PFSK-1 (cell line): Measurements from ENCODE around the gene AIG1.

Experiments
- FOXP2 ChIP-seq: optimal IDR thresholded peaks from 2 replicates; pipeline ENCODE3; 2011; ENCODE audit warnings: borderline replicate concordance, control low read depth, inconsistent platforms; ENCODE audit not compliant: insufficient read depth; ENCODE audit errors: extremely low read length, extremely low read depth
- POLR2AphosphoS5 ChIP-seq: IDR thresholded peaks from 2 replicates; pipeline ENCODE4 v1.6.1; 2012; ENCODE audit warnings: low read depth, mild to moderate bottlenecking, control low read depth, low read length, moderate library complexity

- TF ChIP-seq FOXP2 (no peak), POLR2AphosphoS5 (no peak)
These were observed 37.5 kb downstream of the AIG1 start for GRCh38 chr6:143098054-143098671.
